Kidney (tissue), 14 donors: Measurements from ENCODE around the gene PYM1. TPM values are rescaled to one million over a fixed set of nuclear protein-coding genes. Genes with fewer than 3 reads are reported as not detected.
"Not testable (repeated sequence)": the region's sequence is repeated elsewhere in the genome, so short reads cannot be mapped to it uniquely, and the experiment has no call there.

Experiments used
- DNase-seq, 5 donors: peaks; one replicate each; pipeline ENCODE4 v3.0.0-alpha.2; 2013 to 2020
- FAIRE-seq: peaks from 2 replicates; lab custom pipeline; 2012; peaks lifted over from hg19 to GRCh38; lab: Jason Lieb, UNC
- H3K27ac ChIP-seq, 2 donors: one replicate each; pipeline ENCODE4 v1.7.0; 2013; ENCODE audit warnings: low read depth in 2 of 2, low read length in 2 of 2, inconsistent platforms in 1 of 2
- H3K27me3 ChIP-seq: one replicate; pipeline ENCODE4 v1.7.1; 2013; ENCODE audit warnings: low read length, inconsistent platforms; ENCODE audit not compliant: control insufficient read depth, insufficient read depth
- H3K36me3 ChIP-seq, 3 donors: one replicate each; pipeline versions ENCODE4 v1.7.0 to v1.7.1; 2013; ENCODE audit warnings: low read length in 3 of 3, control low read depth in 1 of 3, inconsistent platforms in 1 of 3; ENCODE audit not compliant: insufficient read depth in 3 of 3, control insufficient read depth in 2 of 3
- H3K4me1 ChIP-seq, 3 donors: one replicate each; pipeline versions ENCODE4 v1.7.0 to v1.7.1; 2013; ENCODE audit warnings: low read length in 3 of 3, inconsistent platforms in 1 of 3, low read depth in 1 of 3; ENCODE audit not compliant: control insufficient read depth in 2 of 3, insufficient read depth in 2 of 3
- H3K4me3 ChIP-seq, 3 donors: one replicate each; pipeline versions ENCODE4 v1.7.0 to v1.8.1; 2013; ENCODE audit warnings: low read length in 3 of 3, control low read depth in 1 of 3, inconsistent platforms in 1 of 3
- H3K9ac ChIP-seq, 3 donors: one replicate each; pipeline versions ENCODE4 v1.7.0 to v1.7.1; 2013; ENCODE audit warnings: low read length in 3 of 3, control low read depth in 1 of 3, inconsistent platforms in 1 of 3
- H3K9me3 ChIP-seq, 3 donors: one replicate each; pipeline versions ENCODE4 v1.7.0 to v1.7.1; 2013; ENCODE audit warnings: low read length in 3 of 3, control low read depth in 1 of 3, inconsistent platforms in 1 of 3; ENCODE audit not compliant: control insufficient read depth in 2 of 3, insufficient read depth in 1 of 3
- intact Hi-C: fragments of 100-400 bp; cut with DNase I; formaldehyde crosslinking; loops from one replicate; pipeline ENCODE4 v1.11.1; 2022
- polyA plus RNA-seq: library from polyadenylated mRNA; stranded (reverse); fragments of 350-450 nt; fragmentation: Illumina TruSeq; extraction: RNeasy Lipid Tissue Mini Kit (QIAGEN cat#74804); gene quantifications from one replicate; pipeline ENCODE4 v1.2.3, GENCODE V29; 2014; ENCODE audit warnings: low read depth, low replicate concordance; ENCODE audit not compliant: insufficient read depth
- total RNA-seq: library from RNA; stranded (reverse); fragmentation: NEBNext Ultra II Directional; extraction: Animal tissue kit (Norgen Biotek cat#: 25700); gene quantifications from one replicate; pipeline ENCODE4 v1.2.1, GENCODE V29; 2021
- TF ChIP-seq, protein P1 (sequence below): IDR thresholded peaks from 3 replicates; pipeline ENCODE4 v1.5.1; 2012; ENCODE audit warnings: mild to moderate bottlenecking, moderate library complexity, borderline replicate concordance; ENCODE audit not compliant: insufficient read depth; ENCODE audit errors: extremely low read depth
- donor health status: control.
- donor health status: control.
- donor health status: control.
- donor health status: control.
- donor health status: control.
- donor health status: DM: yes; HTN: yes; CAD: no.
- donor health status: Normal renal cell carcinoma (clear cell type).

The PYM1 gene
- total and polyA plus RNA-seq, 2 donors from 2014 or later, result 29.0 to 39.7 TPM

DNA sequence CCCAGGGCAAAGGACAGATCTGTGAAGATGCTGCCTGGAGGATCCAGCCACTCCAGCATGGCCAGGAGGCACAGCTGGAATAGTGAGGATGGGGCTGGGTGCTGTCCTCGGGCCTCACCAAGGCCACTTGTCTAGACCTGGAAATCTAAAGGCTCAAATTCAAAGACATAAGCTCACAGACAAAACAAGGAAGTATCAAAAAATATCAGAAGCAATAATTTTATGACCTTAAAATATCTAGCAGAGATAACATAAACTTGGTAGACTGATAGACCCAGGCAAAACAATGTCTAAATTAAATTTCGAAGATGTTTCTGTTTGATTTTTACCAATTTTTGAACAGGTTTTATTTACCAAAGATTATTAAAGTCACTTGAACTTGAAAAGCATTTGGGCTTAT is 62.4 kb downstream of the PYM1 start:
- FAIRE-seq (peak; percentile 35), DNase-seq (no peak)
- intact Hi-C loops, result no loop called here
- Histone ChIP-seq H3K9me3 (peaks cover 0 to 2% (median 0%) of the 10 kb centered on the region in 3 donors), H3K9ac (no peak overlapping the region), H3K36me3 (no peaks in the 10 kb centered on the region), H3K4me3 (no peak overlapping the region), H3K27me3 (no peaks in the 10 kb centered on the region), H3K4me1 (no peaks in the 10 kb centered on the region), H3K27ac (no peak overlapping the region)
- TF ChIP-seq, protein P1, sequence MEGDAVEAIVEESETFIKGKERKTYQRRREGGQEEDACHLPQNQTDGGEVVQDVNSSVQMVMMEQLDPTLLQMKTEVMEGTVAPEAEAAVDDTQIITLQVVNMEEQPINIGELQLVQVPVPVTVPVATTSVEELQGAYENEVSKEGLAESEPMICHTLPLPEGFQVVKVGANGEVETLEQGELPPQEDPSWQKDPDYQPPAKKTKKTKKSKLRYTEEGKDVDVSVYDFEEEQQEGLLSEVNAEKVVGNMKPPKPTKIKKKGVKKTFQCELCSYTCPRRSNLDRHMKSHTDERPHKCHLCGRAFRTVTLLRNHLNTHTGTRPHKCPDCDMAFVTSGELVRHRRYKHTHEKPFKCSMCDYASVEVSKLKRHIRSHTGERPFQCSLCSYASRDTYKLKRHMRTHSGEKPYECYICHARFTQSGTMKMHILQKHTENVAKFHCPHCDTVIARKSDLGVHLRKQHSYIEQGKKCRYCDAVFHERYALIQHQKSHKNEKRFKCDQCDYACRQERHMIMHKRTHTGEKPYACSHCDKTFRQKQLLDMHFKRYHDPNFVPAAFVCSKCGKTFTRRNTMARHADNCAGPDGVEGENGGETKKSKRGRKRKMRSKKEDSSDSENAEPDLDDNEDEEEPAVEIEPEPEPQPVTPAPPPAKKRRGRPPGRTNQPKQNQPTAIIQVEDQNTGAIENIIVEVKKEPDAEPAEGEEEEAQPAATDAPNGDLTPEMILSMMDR, result no peak

DNA sequence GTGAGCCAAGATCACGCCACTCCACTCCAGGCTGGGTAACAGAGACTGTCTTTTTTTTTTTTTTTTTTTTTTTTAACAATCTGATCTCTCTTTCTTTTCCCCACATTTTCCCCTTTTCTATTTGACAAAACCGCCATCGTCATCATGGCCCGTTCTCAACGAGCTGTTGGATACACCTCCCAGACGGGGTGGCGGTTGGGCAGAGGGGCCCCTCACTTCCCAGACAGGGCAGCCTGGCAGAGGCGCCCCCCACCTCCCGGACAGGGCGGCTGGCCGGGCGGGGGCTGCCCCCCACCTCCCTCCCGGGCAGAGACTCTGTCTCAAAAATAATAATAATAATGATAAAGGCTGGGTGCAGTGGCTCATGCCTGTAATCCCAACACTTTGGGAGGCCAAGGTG is 64.8 kb downstream of the PYM1 start:
- FAIRE-seq, intact Hi-C loops, H3K36me3 ChIP-seq, H3K4me3 ChIP-seq, DNase-seq, H3K27me3 ChIP-seq, H3K9me3 ChIP-seq, H3K4me1 ChIP-seq, H3K9ac ChIP-seq, H3K27ac ChIP-seq: not testable (repeated sequence)

DNA sequence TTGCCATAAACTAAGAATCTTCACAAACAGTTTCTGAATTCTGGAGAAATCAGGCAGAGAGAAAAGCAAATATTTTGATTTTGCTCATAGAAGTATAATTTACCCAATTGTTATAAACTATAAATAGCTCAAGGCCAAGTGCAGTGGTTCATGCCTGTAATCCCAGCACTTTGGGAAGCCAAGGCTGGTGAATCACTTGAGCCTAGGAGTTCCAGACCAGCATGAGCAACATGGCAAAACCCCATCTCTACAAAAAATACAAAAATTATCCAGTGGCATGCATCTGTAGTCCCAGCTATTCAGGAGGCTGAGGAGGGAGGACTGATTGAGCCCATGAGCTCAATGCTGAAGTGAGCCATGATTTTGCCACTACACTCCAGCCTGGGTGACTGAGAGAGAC is 65.4 kb downstream of the PYM1 start:
- Histone ChIP-seq H3K4me1 (no peaks in the 10 kb centered on the region), H3K27me3 (no peaks in the 10 kb centered on the region), H3K9ac (no peak overlapping the region), H3K27ac (no peak overlapping the region), H3K9me3 (peaks cover 0 to 2% (median 0%) of the 10 kb centered on the region in 3 donors), H3K4me3 (no peak overlapping the region), H3K36me3 (no peaks in the 10 kb centered on the region)
- DNase-seq, result no peak
- intact Hi-C loops, result no loop called here
- TF ChIP-seq, protein P1, result no peak
- FAIRE-seq, result no peak

DNA sequence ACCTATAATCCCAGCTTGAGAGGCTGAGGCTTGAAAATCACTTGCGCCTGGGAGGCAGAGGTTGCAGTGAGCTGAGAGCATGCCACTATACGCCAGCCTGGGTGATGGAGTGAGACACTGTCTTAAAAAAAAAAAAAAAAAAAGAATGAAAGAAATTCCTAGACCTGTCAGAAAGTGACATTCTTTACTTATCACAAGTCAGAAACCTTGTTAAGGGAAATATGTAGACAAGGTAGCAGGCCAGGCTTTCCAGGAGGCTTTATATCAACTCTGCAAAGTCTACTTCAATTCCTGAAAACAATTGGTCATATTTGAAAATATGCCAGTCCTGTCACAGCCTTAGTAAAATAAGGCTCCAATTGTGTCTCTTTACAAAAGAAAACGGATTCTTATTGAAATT is 65.8 kb downstream of the PYM1 start:
- TF ChIP-seq, protein P1, result no peak
- no peak overlapping the region for H3K9ac ChIP-seq
- no peak overlapping the region for H3K4me3 ChIP-seq
- H3K27ac ChIP-seq, result no peak overlapping the region
- peaks cover 0 to 2% (median 0%) of the 10 kb centered on the region in 3 donors for H3K9me3 ChIP-seq
- intact Hi-C loops, result no loop called here
- H3K27me3 ChIP-seq, result no peaks in the 10 kb centered on the region
- no peaks in the 10 kb centered on the region for H3K4me1 ChIP-seq
- no peaks in the 10 kb centered on the region for H3K36me3 ChIP-seq
- DNase-seq (no peak), FAIRE-seq (no peak)
